ENCODE measurements around the gene TMEM45A. TPM values are rescaled to one million over a fixed set of nuclear protein-coding genes. Genes with fewer than 3 reads are reported as not detected.

TMEM45A gene
- total RNA-seq, 2 experiments from 2014 or later: 1.1 to 1.8 TPM

DNA sequence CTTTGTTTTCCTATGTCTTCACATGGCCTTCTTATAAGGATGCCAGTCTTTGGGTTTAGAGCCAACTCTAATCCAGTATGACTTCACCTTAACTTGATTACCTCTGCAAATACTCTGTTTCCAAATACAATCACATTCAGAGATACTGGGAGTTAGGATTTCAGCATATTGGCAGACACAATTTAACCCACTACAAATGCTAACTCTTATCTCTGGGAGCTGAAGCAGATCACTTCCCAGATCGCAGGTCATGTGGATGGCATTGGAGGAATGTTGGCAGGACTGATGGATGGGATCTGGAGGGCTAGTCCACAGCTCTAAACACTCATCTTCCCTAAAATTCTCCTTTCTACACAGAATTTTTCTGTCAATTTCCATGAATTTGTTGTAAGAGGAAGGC is 70.8 kb downstream of the TMEM45A start:
- POLR2A ChIA-PET: no interaction called here
- no peak for ATAC-seq
- H3K4me3 Mint-ChIP-seq: no peak overlapping the region
- H3K27ac Mint-ChIP-seq: no peak overlapping the region
- no peaks in the 10 kb centered on the region for H3K36me3 Mint-ChIP-seq (ENCODE audit: low read depth)
- no peaks in the 10 kb centered on the region for H3K9me3 Mint-ChIP-seq
- no peaks in the 10 kb centered on the region for H3K27me3 Mint-ChIP-seq
- TF ChIP-seq, protein P1, sequence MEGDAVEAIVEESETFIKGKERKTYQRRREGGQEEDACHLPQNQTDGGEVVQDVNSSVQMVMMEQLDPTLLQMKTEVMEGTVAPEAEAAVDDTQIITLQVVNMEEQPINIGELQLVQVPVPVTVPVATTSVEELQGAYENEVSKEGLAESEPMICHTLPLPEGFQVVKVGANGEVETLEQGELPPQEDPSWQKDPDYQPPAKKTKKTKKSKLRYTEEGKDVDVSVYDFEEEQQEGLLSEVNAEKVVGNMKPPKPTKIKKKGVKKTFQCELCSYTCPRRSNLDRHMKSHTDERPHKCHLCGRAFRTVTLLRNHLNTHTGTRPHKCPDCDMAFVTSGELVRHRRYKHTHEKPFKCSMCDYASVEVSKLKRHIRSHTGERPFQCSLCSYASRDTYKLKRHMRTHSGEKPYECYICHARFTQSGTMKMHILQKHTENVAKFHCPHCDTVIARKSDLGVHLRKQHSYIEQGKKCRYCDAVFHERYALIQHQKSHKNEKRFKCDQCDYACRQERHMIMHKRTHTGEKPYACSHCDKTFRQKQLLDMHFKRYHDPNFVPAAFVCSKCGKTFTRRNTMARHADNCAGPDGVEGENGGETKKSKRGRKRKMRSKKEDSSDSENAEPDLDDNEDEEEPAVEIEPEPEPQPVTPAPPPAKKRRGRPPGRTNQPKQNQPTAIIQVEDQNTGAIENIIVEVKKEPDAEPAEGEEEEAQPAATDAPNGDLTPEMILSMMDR (IDR thresholded peaks at IDR 0.05): no peak
- peaks cover 5% of the 10 kb centered on the region for H3K4me1 Mint-ChIP-seq (ENCODE audit: low read depth)
- no peak for DNase-seq
- intact Hi-C loops (cut with micrococcal nuclease): no loop called here
- CTCF ChIA-PET: no interaction called here

DNA sequence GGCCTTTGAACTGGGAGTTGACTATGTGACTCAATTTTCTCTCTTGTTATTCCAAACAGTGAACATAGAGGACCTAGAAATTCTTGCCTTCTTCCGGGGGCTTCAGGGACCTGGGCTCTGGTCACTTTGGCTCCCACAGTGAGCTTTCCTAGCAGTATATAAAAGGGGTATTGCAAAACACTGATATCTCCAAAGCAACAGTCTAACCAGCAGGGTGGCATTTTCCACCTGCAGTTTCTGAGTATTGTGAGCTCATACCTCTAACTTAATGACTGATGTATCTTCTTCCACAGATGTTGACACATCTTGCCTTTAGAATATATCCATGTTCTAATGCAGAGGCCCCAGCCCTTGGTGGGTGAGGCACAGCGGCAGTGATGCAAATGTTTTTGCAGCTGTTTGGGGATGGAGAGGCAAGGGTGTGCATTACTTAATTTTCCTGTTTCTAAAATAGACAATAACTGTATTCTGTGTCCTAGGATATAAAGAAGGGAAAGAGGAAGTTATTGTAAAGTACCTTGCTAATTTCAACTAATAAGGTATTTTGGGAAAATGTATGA is 71.3 kb downstream of the TMEM45A start:
- no peaks in the 10 kb centered on the region for H3K36me3 Mint-ChIP-seq (ENCODE audit: low read depth)
- ChIA-PET POLR2A (no interaction called here), CTCF (no interaction called here)
- no peak overlapping the region for H3K4me3 Mint-ChIP-seq
- no peaks in the 10 kb centered on the region for H3K27me3 Mint-ChIP-seq
- TF ChIP-seq, protein P1 (IDR thresholded peaks at IDR 0.05): no peak
- H3K4me1 Mint-ChIP-seq (ENCODE audit: low read depth): peaks cover 5% of the 10 kb centered on the region
- no peaks in the 10 kb centered on the region for H3K9me3 Mint-ChIP-seq
- H3K27ac Mint-ChIP-seq: no peak overlapping the region
- intact Hi-C loops (cut with micrococcal nuclease): no loop called here
- ATAC-seq (no peak), DNase-seq (no peak)

DNA sequence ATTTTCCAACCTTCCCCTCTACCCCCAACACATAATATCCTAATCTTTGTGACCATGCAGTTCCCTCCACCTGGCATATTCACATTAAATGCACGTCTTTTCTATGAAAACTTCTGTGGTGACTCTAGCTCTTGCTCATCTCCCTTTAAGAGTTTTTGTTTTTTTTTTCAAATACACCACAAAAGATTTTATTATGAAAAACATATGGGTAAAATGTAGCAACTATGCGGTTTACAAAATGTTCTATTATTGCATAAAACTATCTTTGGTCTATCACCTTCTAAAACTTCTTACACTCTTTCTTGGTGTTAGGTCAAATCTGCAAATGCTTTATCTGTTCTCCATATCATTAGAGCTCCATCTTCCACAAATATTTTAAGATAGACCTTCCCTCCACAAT is 78.4 kb downstream of the TMEM45A start:
- CTCF ChIA-PET: interaction anchor here (1.9 kb wide), 1 partner anchor 19 kb away, joined by 6 read pairs; no protein-coding TSS in a partner anchor
- ATAC-seq: no peak

DNA sequence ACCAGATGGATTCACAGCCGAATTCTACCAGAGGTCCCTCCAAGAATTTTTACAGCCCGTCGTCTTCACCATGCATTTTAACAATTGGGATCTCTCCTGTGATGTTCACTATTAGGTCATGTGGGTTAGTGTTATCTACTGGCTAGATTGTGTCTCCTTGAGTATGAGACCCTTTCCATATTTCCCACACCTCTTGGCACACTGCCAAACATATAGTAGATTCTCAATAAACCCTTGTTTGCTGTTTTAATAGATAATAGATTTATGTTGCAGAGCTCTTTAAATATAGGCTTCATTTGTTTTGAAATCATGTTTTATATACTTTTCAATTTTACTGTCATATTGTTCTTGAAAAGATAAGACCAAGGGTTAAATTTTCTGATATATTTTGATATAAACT is 82.1 kb downstream of the TMEM45A start:
- H3K4me3 Mint-ChIP-seq: no peak overlapping the region
- H3K36me3 Mint-ChIP-seq (ENCODE audit: low read depth): no peaks in the 10 kb centered on the region
- ChIA-PET CTCF (interaction anchor here (2.3 kb wide), 1 partner anchor 15 kb away, joined by 9 read pairs; no protein-coding TSS in a partner anchor), POLR2A (no interaction called here)
- intact Hi-C loops (cut with micrococcal nuclease): no loop called here
- no peaks in the 10 kb centered on the region for H3K9me3 Mint-ChIP-seq
- H3K27me3 Mint-ChIP-seq: peaks cover 2% of the 10 kb centered on the region
- no peak for ATAC-seq
- H3K27ac Mint-ChIP-seq: no peak overlapping the region
- TF ChIP-seq, protein P1 (IDR thresholded peaks at IDR 0.05): no peak
- DNase-seq: no peak
- H3K4me1 Mint-ChIP-seq (ENCODE audit: low read depth): no peaks in the 10 kb centered on the region

More for the DNA sequence above, 78.4 kb downstream of the TMEM45A start:
- H3K9me3 Mint-ChIP-seq: no peaks in the 10 kb centered on the region
- no peaks in the 10 kb centered on the region for H3K36me3 Mint-ChIP-seq (ENCODE audit: low read depth)
- POLR2A ChIA-PET: no interaction called here
- peaks cover 2% of the 10 kb centered on the region for H3K27me3 Mint-ChIP-seq
- no peaks in the 10 kb centered on the region for H3K4me1 Mint-ChIP-seq (ENCODE audit: low read depth)
- no peak overlapping the region for H3K4me3 Mint-ChIP-seq
- TF ChIP-seq, protein P1 (IDR thresholded peaks at IDR 0.05): no peak
- DNase-seq: no peak
- H3K27ac Mint-ChIP-seq: no peak overlapping the region
- intact Hi-C loops (cut with micrococcal nuclease): no loop called here

DNA sequence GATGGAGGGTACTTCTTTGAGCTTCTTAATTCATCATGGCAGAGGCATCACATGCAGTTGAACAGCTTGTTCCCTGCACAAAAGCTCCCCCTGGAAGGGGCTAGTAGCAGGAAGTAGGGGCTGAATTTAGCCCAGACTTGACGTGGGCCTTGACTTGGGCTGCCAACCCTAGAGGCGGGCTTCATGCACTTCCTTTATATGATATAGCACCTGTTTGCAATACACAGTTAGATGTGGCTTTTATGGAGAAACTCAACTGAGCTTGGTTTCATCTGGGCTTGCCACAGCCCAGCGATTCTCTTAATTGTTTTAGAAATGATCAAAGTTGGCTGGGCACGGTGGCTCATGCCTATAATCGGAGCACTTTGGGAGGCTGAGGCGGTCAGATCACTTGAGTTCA is 83.3 kb downstream of the TMEM45A start:
- no peaks in the 10 kb centered on the region for H3K36me3 Mint-ChIP-seq (ENCODE audit: low read depth)
- ChIA-PET POLR2A (no interaction called here), CTCF (interaction anchor here (1.7 to 2.3 kb wide), 2 partner anchors 14 to 113 kb away, joined by 5 to 9 read pairs; no protein-coding TSS in a partner anchor)
- no peak for DNase-seq
- TF ChIP-seq, protein P1 (IDR thresholded peaks at IDR 0.05): no peak
- H3K27me3 Mint-ChIP-seq: peaks cover 2% of the 10 kb centered on the region
- H3K4me1 Mint-ChIP-seq (ENCODE audit: low read depth): no peaks in the 10 kb centered on the region
- H3K27ac Mint-ChIP-seq: no peak overlapping the region
- no peak for ATAC-seq
- intact Hi-C loops (cut with micrococcal nuclease): no loop called here
- H3K9me3 Mint-ChIP-seq: no peaks in the 10 kb centered on the region
- no peak overlapping the region for H3K4me3 Mint-ChIP-seq
